Measurements from ENCODE around the gene CLK3.

CLK3 gene

DNA sequence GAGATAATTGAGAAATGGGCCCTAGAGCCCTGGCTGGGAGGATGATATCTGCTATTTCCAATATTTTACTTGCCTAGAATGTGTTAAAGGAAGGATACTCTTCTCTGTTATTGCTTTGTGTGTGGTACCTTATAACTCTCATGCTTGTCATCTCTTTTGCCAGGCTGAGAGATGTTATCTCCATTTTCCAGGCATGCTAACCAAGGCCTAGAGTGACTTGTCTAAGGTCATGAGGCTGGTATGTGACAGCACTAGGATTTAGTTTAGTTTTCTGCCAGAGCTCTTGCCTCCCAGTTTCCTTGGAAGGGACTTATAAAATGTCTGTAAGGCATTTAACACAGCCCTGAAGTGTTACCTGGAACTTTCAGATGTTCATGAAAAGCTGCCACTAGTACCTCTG lies 1.4 kb downstream of the CLK3 start:
- TF ChIP-seq, protein P1, sequence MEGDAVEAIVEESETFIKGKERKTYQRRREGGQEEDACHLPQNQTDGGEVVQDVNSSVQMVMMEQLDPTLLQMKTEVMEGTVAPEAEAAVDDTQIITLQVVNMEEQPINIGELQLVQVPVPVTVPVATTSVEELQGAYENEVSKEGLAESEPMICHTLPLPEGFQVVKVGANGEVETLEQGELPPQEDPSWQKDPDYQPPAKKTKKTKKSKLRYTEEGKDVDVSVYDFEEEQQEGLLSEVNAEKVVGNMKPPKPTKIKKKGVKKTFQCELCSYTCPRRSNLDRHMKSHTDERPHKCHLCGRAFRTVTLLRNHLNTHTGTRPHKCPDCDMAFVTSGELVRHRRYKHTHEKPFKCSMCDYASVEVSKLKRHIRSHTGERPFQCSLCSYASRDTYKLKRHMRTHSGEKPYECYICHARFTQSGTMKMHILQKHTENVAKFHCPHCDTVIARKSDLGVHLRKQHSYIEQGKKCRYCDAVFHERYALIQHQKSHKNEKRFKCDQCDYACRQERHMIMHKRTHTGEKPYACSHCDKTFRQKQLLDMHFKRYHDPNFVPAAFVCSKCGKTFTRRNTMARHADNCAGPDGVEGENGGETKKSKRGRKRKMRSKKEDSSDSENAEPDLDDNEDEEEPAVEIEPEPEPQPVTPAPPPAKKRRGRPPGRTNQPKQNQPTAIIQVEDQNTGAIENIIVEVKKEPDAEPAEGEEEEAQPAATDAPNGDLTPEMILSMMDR (IDR thresholded peaks at IDR 0.05; ENCODE audit: low read depth, low read length): no peak
- H3K4me3 ChIP-seq (ENCODE audit: low read depth, low read length): peak overlapping the region; percentile 99

DNA sequence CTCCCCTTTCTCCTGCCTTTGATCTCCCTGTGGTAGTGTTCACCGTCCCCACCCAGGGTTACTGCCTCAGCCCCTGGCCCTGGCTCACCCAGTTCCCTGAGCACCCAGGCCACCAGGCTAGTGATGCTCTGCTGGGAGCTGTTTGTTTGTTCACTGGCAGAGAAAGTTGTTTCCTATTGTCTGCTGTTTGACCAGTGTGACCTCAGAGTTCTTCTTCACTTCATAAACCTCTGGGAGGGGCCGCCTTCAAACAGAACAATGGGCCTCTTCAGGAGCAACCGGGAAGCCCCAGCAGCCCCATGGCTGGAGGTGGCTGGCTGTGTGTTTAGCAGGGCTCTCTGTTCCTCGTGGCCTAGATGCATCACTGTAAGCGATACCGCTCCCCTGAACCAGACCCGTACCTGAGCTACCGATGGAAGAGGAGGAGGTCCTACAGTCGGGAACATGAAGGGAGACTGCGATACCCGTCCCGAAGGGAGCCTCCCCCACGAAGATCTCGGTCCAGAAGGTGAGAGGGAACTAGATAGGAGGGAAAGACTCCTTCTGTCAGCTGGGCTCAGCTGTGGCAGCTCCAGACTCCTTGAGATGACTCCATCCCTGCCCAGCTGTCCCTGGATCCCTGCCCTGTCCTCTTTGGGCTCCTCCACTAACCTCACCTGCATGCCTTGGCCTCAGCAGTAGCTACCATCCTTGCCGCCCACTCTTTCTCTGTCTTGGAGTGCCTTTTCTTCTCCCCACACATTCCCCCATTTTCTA lies 3.4 kb downstream of the CLK3 start:
- Histone ChIP-seq H3K4me3 (ENCODE audit: low read depth, low read length) (no peak overlapping the region), H3K4me1 (peaks cover 3% of the 10 kb centered on the region), H3K9me3 (no peaks in the 10 kb centered on the region), H3K27me3 (no peaks in the 10 kb centered on the region), H3K36me3 (peaks cover 52% of the 10 kb centered on the region)
- DNase-seq: no peak
- TF ChIP-seq, protein P1 (IDR thresholded peaks at IDR 0.05; ENCODE audit: low read depth, low read length): no peak

More for the DNA sequence above, 1.4 kb downstream of the CLK3 start:
- Histone ChIP-seq H3K36me3 (peaks cover 31% of the 10 kb centered on the region), H3K27me3 (no peaks in the 10 kb centered on the region), H3K4me1 (peaks cover 3% of the 10 kb centered on the region), H3K9me3 (no peaks in the 10 kb centered on the region)
- DNase-seq: no peak

DNA sequence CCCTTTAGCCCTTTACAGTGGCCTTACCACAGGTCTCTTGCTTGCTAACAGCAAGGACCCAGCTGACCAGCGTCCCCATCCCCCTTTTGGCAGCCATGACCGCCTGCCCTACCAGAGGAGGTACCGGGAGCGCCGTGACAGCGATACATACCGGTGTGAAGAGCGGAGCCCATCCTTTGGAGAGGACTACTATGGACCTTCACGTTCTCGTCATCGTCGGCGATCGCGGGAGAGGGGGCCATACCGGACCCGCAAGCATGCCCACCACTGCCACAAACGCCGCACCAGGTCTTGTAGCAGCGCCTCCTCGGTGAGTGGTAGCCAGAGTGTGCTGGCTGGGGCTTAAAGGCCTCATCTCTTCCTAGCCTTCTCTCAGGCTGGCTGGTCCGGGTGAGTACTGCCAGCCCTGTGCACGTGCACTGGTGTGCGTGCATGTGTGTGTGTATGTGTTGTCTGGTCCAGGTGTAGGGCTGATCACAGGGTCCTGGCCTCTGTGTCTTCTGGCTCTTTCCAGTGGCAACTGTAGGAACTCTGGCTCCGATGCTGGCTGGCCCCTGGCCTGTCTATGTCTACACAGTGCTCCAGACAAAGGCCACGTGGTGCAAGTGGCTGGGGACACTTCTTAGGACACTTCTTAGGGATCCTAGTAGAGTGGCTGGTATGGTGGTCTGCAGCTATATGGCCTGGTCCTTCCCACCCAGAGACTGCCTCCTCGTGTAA lies 4.4 kb downstream of the CLK3 start:
- Histone ChIP-seq H3K36me3 (peaks cover 62% of the 10 kb centered on the region), H3K4me1 (peaks cover 3% of the 10 kb centered on the region), H3K27me3 (no peaks in the 10 kb centered on the region), H3K4me3 (ENCODE audit: low read depth, low read length) (no peak overlapping the region), H3K9me3 (no peaks in the 10 kb centered on the region)
- TF ChIP-seq, protein P1 (IDR thresholded peaks at IDR 0.05; ENCODE audit: low read depth, low read length): no peak
- no peak for DNase-seq

DNA sequence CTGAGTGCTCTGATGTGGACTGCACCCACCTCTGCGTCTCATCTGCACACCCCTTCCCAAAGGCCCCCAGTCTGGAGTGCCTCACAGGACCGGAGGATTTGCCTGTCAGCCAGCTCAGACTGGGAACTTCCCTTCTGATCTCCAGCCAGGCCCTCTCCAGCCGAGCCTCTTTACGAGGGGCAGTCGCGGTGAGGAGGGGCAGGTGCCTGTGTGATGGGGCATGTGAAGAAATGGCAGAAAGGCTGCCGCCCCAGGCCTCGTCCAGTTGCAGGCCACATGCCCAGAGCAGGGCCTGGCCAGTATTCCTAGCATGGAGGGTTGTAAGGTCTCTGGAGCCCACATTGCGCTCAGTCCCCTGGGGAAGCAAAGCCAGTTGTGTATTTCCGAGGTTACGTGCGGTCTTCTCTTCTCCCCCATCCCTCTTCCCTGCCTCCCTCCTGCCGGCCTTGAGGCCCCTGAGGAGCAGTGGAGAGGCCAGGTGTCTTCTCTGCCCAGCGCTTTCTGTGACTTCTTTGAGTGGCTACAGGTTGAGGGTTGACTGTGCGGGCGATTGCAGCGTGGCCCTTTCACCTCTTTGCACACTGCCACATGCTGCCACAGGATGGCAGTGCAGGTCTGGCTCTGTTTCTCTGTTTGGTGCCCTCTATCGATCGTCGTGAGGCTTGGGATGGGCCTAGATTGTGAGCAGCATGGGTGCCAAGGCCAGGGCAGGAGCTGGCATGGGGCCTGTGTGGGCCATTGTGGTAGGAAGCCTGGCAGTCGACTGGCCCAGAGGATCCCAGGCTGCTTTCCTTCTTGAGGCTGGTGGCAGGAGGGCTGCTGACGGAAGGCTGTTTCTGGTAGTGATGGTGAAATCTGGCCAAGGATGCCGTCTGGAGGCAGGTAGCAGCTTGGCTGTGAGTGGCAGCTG lies 5.3 kb downstream of the CLK3 start:
- Histone ChIP-seq H3K27me3 (no peaks in the 10 kb centered on the region), H3K4me3 (ENCODE audit: low read depth, low read length) (no peak overlapping the region), H3K4me1 (peaks cover 3% of the 10 kb centered on the region), H3K9me3 (no peaks in the 10 kb centered on the region), H3K36me3 (peaks cover 70% of the 10 kb centered on the region)
- peak; percentile 83 for DNase-seq
- TF ChIP-seq, protein P1 (IDR thresholded peaks at IDR 0.05; ENCODE audit: low read depth, low read length): peak; percentile 100

DNA sequence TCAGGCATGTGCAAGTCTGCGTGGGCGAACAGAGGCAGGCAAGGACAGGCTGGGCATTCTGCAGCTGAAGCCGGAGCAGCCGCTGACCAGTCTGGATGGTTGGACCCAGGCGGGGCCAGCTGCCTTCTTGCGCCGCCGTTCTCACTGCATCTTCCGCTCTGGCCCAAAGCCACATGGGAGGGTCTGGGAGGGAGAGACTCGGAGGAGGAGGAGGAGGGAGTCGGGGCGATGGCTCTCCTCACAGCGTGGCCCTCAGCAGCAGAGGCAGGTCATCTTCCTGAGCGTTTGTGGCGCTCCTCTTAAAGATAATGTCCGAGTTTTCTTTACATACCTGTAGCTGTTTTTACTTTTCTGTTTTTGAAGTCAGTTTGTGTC lies 5.9 kb downstream of the CLK3 start:
- H3K27me3 ChIP-seq: no peaks in the 10 kb centered on the region

More for the DNA sequence above, 5.9 kb downstream of the CLK3 start:
- H3K36me3 ChIP-seq: peaks cover 77% of the 10 kb centered on the region
- no peaks in the 10 kb centered on the region for H3K9me3 ChIP-seq
- peaks cover 3% of the 10 kb centered on the region for H3K4me1 ChIP-seq
- no peak for DNase-seq
- TF ChIP-seq, protein P1 (IDR thresholded peaks at IDR 0.05; ENCODE audit: low read depth, low read length): no peak
- no peak overlapping the region for H3K4me3 ChIP-seq (ENCODE audit: low read depth, low read length)
